Measurements from ENCODE around the gene SCFD2. TPM values are rescaled to one million over a fixed set of nuclear protein-coding genes. Genes with fewer than 3 reads are reported as not detected.
"Not testable (repeated sequence)": the region's sequence is repeated elsewhere in the genome, so short reads cannot be mapped to it uniquely, and the experiment has no call there.

The SCFD2 gene
- total RNA-seq, 2 donors from 2014 or later, result 17.5 to 18.6 TPM

DNA sequence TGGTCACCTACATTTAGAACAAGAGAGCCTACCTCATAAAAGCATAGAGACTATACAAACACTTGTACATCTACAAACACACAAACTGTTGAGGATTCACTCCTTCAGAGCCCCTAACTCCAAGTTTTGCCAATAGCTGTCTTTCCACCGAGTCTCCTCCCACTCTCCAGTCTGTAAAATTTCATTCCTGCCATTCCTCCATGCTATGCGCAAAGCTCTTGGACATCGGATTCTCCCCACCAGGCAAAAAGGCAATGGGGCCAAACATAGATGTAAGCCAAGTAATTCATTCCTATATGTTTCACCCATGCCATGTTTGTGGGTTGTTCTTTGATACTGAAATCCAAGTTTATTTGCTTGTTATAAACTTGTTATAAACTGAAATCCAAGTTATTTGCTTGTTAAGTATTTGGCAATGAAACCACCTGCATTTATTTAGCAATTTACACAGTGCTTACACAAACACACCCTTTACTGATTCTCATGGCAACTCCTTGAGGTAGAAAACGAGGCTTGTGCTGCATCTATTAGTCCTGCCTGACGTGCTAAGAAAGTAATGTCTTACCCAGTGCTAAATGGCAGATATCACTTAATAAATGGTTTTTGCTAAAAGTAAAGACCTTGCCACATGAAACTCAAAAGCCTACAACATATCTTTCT, 91.1 kb downstream of the SCFD2 start:
- no peak for DNase-seq (ENCODE audit: low spot score)
- intact Hi-C loops (cut with DNase I), result no loop called here

- intact Hi-C loops (cut with DNase I), result no loop called here
- DNase-seq (ENCODE audit: low spot score), result no peak
Observed at GRCh38 chr4:53273726-53274125, 92.1 kb downstream of the SCFD2 start.

GRCh38 chr4:53267026-53267425, 98.8 kb downstream of the SCFD2 start:
- intact Hi-C loops (cut with DNase I), result no loop called here
- DNase-seq (ENCODE audit: low spot score), result no peak

GRCh38 chr4:53255986-53256385, 109.9 kb downstream of the SCFD2 start:
- DNase-seq (ENCODE audit: low spot score); intact Hi-C loops (cut with DNase I): not testable (repeated sequence)

DNA sequence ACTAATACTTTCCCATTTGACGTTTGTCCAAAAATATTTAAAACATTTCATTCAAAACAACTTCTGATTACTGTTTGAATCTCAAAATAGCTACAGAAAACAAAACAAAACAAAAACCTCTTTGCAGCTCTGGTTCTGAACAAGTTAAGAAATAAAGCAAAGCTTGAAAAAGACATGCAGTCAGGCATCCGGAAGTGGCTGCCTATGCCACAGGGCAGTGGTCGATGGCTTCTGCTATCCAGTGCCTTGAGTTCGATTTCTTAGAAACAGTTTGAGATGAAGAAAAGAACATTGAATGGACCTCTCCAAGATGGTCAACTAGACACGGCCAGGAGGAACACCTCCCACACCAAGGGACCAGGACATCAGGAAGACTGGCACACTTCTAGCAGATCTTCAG, 125.3 kb downstream of the SCFD2 start:
- no peak for DNase-seq (ENCODE audit: low spot score)
- intact Hi-C loops (cut with DNase I), result no loop called here

GRCh38 chr4:53238352-53238751, 127.5 kb downstream of the SCFD2 start:
- intact Hi-C loops (cut with DNase I); DNase-seq (ENCODE audit: low spot score): not testable (repeated sequence)

DNA sequence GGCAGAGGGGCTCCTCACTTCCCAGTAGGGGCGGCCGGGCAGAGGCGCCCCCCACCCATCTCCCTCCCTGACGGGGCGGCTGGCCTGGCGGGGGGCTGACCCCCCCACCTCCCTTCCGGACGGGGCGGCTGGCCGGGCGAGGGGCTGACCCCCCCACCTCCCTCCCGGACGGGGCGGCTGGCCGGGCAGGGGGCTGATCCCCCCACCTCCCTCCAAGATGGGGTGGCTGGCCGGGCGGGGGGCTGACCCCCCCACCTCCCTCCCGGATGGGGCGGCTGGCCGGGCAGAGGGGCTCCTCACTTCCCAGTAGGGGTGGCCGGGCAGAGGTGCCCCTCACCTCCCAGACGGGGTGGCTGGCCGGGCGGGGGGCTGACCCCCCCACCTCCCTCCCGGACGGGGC, 128.1 kb downstream of the SCFD2 start:
- DNase-seq (ENCODE audit: low spot score); intact Hi-C loops (cut with DNase I): not testable (repeated sequence)

- intact Hi-C loops (cut with DNase I); DNase-seq (ENCODE audit: low spot score): not testable (repeated sequence)
Observed at GRCh38 chr4:53236624-53237023, 129.2 kb downstream of the SCFD2 start.

GRCh38 chr4:53235547-53235946, 130.3 kb downstream of the SCFD2 start:
- intact Hi-C loops (cut with DNase I), result no loop called here
- DNase-seq (ENCODE audit: low spot score), result no peak

- DNase-seq (ENCODE audit: low spot score), result no peak
- intact Hi-C loops (cut with DNase I), result no loop called here
Observed at GRCh38 chr4:53234669-53235068, 131.2 kb downstream of the SCFD2 start.

DNA sequence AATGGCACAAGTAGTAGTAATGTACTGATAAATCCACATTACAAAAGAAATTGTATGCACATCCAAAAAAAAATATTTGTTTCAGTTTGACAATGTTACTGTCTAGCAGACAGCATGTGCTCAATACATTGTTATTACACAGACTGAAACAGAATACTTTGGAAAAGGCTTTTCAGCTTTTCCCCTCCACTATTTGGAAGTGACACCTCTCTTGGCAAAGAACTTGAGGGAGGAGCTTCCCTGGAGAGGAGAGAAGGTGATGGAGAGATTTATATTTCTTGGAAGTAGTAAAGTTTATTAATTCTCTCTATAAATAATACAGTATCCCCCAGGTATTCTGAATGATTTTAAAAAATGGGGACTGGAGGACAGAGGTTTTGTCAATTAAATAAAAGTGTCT, 131.8 kb downstream of the SCFD2 start:
- DNase-seq (ENCODE audit: low spot score), result no peak
- intact Hi-C loops (cut with DNase I), result no loop called here

DNA sequence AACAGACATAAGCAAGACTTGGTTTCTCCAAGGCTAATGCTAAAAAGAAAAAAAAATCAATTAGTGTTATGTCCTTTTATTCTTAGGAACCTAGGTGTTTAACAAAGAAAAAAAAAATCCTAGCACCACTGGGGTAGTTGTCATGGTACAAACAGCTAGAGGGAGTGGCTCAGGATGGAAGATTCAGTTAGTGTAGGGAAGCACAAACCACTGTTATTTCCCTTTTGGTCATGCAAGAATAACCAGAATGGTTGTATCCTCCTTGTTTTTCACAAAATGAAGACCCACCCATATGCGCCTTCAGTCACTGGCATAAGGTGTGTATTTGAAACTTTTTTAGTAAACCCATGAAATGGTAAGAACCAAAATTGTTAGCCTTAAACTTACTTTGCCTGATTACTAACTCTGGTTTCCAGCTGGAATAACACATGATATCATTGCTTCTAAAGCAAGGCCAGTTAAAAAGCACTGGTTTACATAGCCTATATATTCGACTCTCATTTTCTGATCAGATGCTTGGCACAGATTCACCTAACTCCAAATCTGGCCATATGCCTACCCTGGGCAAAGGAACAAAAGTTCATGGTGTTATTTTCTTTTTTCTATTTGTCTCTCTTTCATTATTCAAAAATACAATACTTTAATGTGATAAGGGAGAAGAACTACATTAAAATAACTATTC, 132.6 kb downstream of the SCFD2 start:
- intact Hi-C loops (cut with DNase I), result no loop called here

GRCh38 chr4:53232371-53232770, 133.5 kb downstream of the SCFD2 start:
- no peak for DNase-seq (ENCODE audit: low spot score)
- intact Hi-C loops (cut with DNase I), result no loop called here

More for the DNA sequence above, 132.6 kb downstream of the SCFD2 start:
- DNase-seq (ENCODE audit: low spot score), result no peak

- intact Hi-C loops (cut with DNase I), result no loop called here
- no peak for DNase-seq (ENCODE audit: low spot score)
Observed at GRCh38 chr4:53228036-53228435, 137.8 kb downstream of the SCFD2 start.

GRCh38 chr4:53227451-53227850, 138.4 kb downstream of the SCFD2 start:
- DNase-seq (ENCODE audit: low spot score), result no peak
- intact Hi-C loops (cut with DNase I), result no loop called here

GRCh38 chr4:53221832-53222480, 143.9 kb downstream of the SCFD2 start:
- intact Hi-C loops (cut with DNase I), result no loop called here
- DNase-seq (ENCODE audit: low spot score), result no peak

- DNase-seq (ENCODE audit: low spot score), result peak; percentile 72
- intact Hi-C loops (cut with DNase I), result not testable (repeated sequence)
Observed at GRCh38 chr4:53219148-53219547, 146.7 kb downstream of the SCFD2 start.

DNA sequence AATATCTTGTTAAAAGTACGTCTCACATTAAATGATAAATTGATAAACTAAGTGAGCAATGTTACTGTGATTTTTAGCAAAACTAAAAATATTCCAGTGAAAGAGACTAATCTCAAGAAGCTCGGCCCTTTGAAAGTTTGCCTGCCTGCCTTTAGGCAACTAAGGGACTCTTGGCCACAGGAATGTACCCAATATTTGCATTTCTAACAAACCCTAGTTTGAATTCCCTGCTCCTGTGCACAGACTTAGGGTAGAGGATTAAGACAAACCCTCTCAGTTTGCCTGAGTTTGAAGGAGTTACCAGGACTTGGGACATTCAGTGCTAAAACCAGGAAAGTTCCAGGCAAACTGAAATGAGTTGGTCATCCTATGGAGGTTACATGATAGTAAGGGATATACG, 157.1 kb downstream of the SCFD2 start:
- intact Hi-C loops (cut with DNase I), result no loop called here

DNA sequence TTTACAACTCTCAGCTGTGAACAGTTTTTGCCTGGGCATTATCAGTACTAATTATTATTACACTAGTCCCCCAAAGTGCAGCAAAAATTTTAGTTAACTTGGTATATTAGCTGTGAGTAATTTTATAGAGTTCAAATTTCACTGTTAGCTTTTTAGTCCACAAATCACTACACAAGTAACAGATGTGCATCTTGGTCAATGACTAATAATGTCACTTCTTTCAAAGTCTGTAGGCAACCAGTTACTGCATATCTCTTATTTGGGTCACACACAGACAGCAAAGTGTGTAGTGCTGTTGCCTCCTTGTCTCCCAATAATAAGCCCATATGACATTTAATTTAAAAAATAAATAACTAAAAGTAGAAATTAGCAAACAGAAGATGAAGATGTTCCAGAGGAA, 159.9 kb downstream of the SCFD2 start:
- intact Hi-C loops (cut with DNase I), result no loop called here
- no peak for DNase-seq (ENCODE audit: low spot score)

More for the DNA sequence above, 157.1 kb downstream of the SCFD2 start:
- no peak for DNase-seq (ENCODE audit: low spot score)

- no peak for DNase-seq (ENCODE audit: low spot score)
- intact Hi-C loops (cut with DNase I), result loop anchor here (5.0 kb wide), 1 partner anchor 1033 kb away; no protein-coding TSS in a partner anchor
Observed at GRCh38 chr4:53199356-53199755, 166.5 kb downstream of the SCFD2 start.

Data from posterior vena cava (tissue), 2 donors.